Keratinocyte (primary cell): ENCODE data around the gene DEPDC5. TPM values are rescaled to one million over a fixed set of nuclear protein-coding genes. Genes with fewer than 3 reads are reported as not detected.

Experiments used
- DNase-seq: peaks from one replicate; pipeline ENCODE4 v3.0.0-alpha.2; 2011; ENCODE audit warnings: low read depth, missing footprints, low spot score
- FAIRE-seq: peaks from 2 replicates; lab custom pipeline; 2011; peaks lifted over from hg19 to GRCh38; lab: Jason Lieb, UNC
- H2AFZ ChIP-seq: 2 replicates; pipeline ENCODE4 v1.6.0; 2012; ENCODE audit warnings: low read length, control low read depth, inconsistent platforms; ENCODE audit not compliant: control insufficient read depth
- H3K27ac ChIP-seq: 2 replicates; pipeline ENCODE4 v1.5.1; 2011; ENCODE audit warnings: low read length; ENCODE audit not compliant: control insufficient read depth, insufficient read depth
- H3K27me3 ChIP-seq: 3 replicates; pipeline ENCODE4 v1.6.0; 2011; ENCODE audit warnings: low read length; ENCODE audit not compliant: control insufficient read depth, insufficient read depth; ENCODE audit errors: extremely low read depth
- H3K36me3 ChIP-seq, 2 experiments: 2 replicates in 1 of 2; 3 replicates in 1 of 2; pipeline ENCODE4 v1.5.1; 2011; ENCODE audit warnings: low read length in 2 of 2, mild to moderate bottlenecking in 1 of 2; ENCODE audit not compliant: control insufficient read depth in 2 of 2, insufficient read depth in 2 of 2; ENCODE audit errors: extremely low read depth in 1 of 2
- H3K4me1 ChIP-seq: 3 replicates; pipeline ENCODE4 v1.5.1; 2011; ENCODE audit warnings: low read length; ENCODE audit not compliant: control insufficient read depth, insufficient read depth; ENCODE audit errors: extremely low read depth
- H3K4me2 ChIP-seq: 3 replicates; pipeline ENCODE4 v1.6.0; 2011; ENCODE audit warnings: low read depth, low read length; ENCODE audit not compliant: control insufficient read depth, insufficient read depth; ENCODE audit errors: extremely low read depth
- H3K4me3 ChIP-seq, 3 experiments: fragments of 200-600 bp in 1 of 3; sonication (generic) in 1 of 3; 2 replicates in 2 of 3; 3 replicates in 1 of 3; pipeline ENCODE4 v1.5.1; 2011 to 2016; ENCODE audit warnings: low read length in 3 of 3, mild to moderate bottlenecking in 3 of 3, control low read depth in 2 of 3, inconsistent platforms in 1 of 3, low read depth in 1 of 3, mixed read lengths in 1 of 3, mixed run types in 1 of 3, moderate library complexity in 1 of 3; ENCODE audit not compliant: control insufficient read depth in 2 of 3, insufficient read depth in 2 of 3; ENCODE audit errors: extremely low read depth in 1 of 3
- H3K79me2 ChIP-seq: 2 replicates; pipeline ENCODE4 v1.6.0; 2012; ENCODE audit warnings: low read length; ENCODE audit not compliant: control insufficient read depth, insufficient read depth
- H3K9ac ChIP-seq: 3 replicates; pipeline ENCODE4 v1.6.0; 2011; ENCODE audit warnings: low read length; ENCODE audit not compliant: control insufficient read depth, insufficient read depth; ENCODE audit errors: extremely low read depth
- H3K9me1 ChIP-seq: 3 replicates; pipeline ENCODE4 v1.6.0; 2011; ENCODE audit warnings: low read length; ENCODE audit not compliant: control insufficient read depth, insufficient read depth; ENCODE audit errors: extremely low read depth
- H3K9me3 ChIP-seq: 2 replicates; pipeline ENCODE4 v1.5.1; 2012; ENCODE audit warnings: low read depth, low read length; ENCODE audit not compliant: control insufficient read depth
- H4K20me1 ChIP-seq: 3 replicates; pipeline ENCODE4 v1.6.0; 2011; ENCODE audit warnings: low read length; ENCODE audit not compliant: control insufficient read depth, insufficient read depth; ENCODE audit errors: extremely low read depth
- CTCF ChIP-seq, 3 experiments: IDR thresholded peaks in 1 of 3; conservative IDR thresholded peaks in 1 of 3; optimal IDR thresholded peaks in 1 of 3; 2 replicates in 2 of 3; 3 replicates in 1 of 3; pipeline versions ENCODE3 to v1.5.1; 2011; ENCODE audit warnings: low read length in 3 of 3, mild to moderate bottlenecking in 3 of 3, moderate library complexity in 2 of 3, control low read depth in 1 of 3, inconsistent platforms in 1 of 3; ENCODE audit not compliant: insufficient read depth in 2 of 3; ENCODE audit errors: extremely low read depth in 1 of 3
- EZH2 ChIP-seq: IDR thresholded peaks from one replicate; pipeline ENCODE4 v1.6.1; 2012; ENCODE audit warnings: inconsistent platforms, mild to moderate bottlenecking, low read length, moderate library complexity
- dilution Hi-C: fragments of 300-500 bp; cut with MboI; formaldehyde crosslinking; loops from one replicate; pipeline ENCODE4 v1.7.0; 2020; ENCODE audit warnings: low sequenced_read_pairs; ENCODE audit not compliant: extremely low pct_ligation_motif_present
- polyA plus RNA-seq, 5 experiments: library from polyadenylated mRNA; depleted of rRNA in 3 of 5; stranded (reverse) in 3 of 5; stranded (forward) in 1 of 5; unstranded in 1 of 5; fragments of >200 nt; gene quantifications; 1 replicate in 1 of 5; 2 replicates in 3 of 5; 3 replicates in 1 of 5; pipeline versions ENCODE4 v1.2.1 to v1.2.3, GENCODE V29; 2011 to 2012; ENCODE audit warnings: missing spikeins in 2 of 5, low read depth in 1 of 5, low replicate concordance in 1 of 5

Gene DEPDC5
- polyA plus RNA-seq, 1 donor (not counting 4 experiments of a cell fraction or from before 2014, with no cell fraction given), result 9.7 TPM

GRCh38 chr22:31723723-31724122 lies 30.1 kb upstream of the DEPDC5 start:
- no peak overlapping the region for H2AFZ ChIP-seq
- dilution Hi-C loops, result no loop called here
- no peaks in the 10 kb centered on the region for H3K9me1 ChIP-seq
- no peak for TF ChIP-seq CTCF (optimal IDR thresholded peaks at IDR 0.05 in 1 of 3, IDR thresholded peaks at IDR 0.05 in 1 of 3, conservative IDR thresholded peaks at IDR 0.05 in 1 of 3; ENCODE audit: extremely low read depth in 1 of 3, insufficient read depth in 2 of 3, low read length in 3 of 3)
- TF ChIP-seq EZH2, result no peak
- no peak overlapping the region for H3K4me3 ChIP-seq
- H3K27ac ChIP-seq, result no peak overlapping the region
- no peaks in the 10 kb centered on the region for H3K27me3 ChIP-seq
- no peaks in the 10 kb centered on the region for H3K4me1 ChIP-seq
- FAIRE-seq (no peak), DNase-seq (no peak)
- H3K36me3 ChIP-seq, result peaks cover 5 to 12% of the 10 kb centered on the region in 2 experiments
- no peaks in the 10 kb centered on the region for H4K20me1 ChIP-seq
- no peaks in the 10 kb centered on the region for H3K9me3 ChIP-seq
- H3K79me2 ChIP-seq, result peaks cover 13% of the 10 kb centered on the region
- no peak overlapping the region for H3K4me2 ChIP-seq
- H3K9ac ChIP-seq, result no peak overlapping the region

DNA sequence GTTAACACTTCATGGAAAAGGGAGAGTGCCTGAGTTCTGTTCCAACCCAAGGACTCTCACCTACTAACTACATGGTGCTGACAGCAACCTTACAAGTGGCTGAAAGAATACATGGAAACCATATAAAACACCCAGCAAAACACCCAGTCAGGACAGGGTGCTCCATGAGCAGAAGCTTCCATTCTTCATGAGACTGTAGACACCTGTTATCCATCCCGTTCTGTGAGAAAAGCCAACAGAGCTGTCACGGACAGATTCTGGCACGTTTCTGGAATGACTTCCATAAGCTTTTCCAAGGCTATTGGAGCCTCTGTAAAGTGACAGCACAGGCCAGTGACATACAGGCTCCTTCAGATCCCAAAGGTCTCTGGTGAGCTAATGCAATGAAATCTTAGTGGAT lies 27.1 kb upstream of the DEPDC5 start:
- Histone ChIP-seq H3K4me1 (no peaks in the 10 kb centered on the region), H3K79me2 (peaks cover 32% of the 10 kb centered on the region), H3K9me1 (no peaks in the 10 kb centered on the region), H3K36me3 (peaks cover 8 to 9% of the 10 kb centered on the region in 2 experiments), H3K9me3 (no peaks in the 10 kb centered on the region), H2AFZ (no peak overlapping the region), H3K4me2 (no peak overlapping the region), H3K4me3 (no peak overlapping the region), H3K9ac (no peak overlapping the region), H3K27me3 (no peaks in the 10 kb centered on the region), H4K20me1 (no peaks in the 10 kb centered on the region), H3K27ac (no peak overlapping the region)
- FAIRE-seq, result no peak
- no peak for TF ChIP-seq CTCF (optimal IDR thresholded peaks at IDR 0.05 in 1 of 3, IDR thresholded peaks at IDR 0.05 in 1 of 3, conservative IDR thresholded peaks at IDR 0.05 in 1 of 3; ENCODE audit: extremely low read depth in 1 of 3, insufficient read depth in 2 of 3, low read length in 3 of 3)
- TF ChIP-seq EZH2, result no peak
- dilution Hi-C loops, result no loop called here
- DNase-seq, result no peak
